HepG2 (cell line): Measurements from ENCODE around the gene DBNDD1. TPM values are rescaled to one million over a fixed set of nuclear protein-coding genes. Genes with fewer than 3 reads are reported as not detected.
A peak's percentile ranks its signal among the peaks of the same experiment; 100 is the strongest.

Source experiments
- ATAC-seq: fragments of 200-7000 bp; cut with Tn5 transposase; 3 replicates; pipeline ENCODE4 v1.9.1; 2020; ENCODE audit warnings: mild to moderate bottlenecking, moderate library complexity
- BruUV-seq: library from RNA; stranded (reverse); fragments of 400-500 nt; replicated peaks from 2 replicates; lab custom pipeline; 2021; lab: Mats Ljungman, UMichigan
- CTCF ChIA-PET: fragments of 300-600 bp; formaldehyde crosslinking; extraction: SDS; loops from one replicate; lab custom pipeline; 2021; ENCODE audit warnings: low total read pairs, inconsistent platforms, low intra/inter-chr PET ratio; lab: Yijun Ruan, JAX
- POLR2A ChIA-PET: fragments of 350-600 bp; sonication (Branson Sonifier 250); formaldehyde crosslinking; loops from one replicate; lab custom pipeline; 2020; ENCODE audit warnings: antibody characterized with exemption, inconsistent platforms; lab: Yijun Ruan, JAX
- DNase-seq: peaks from one replicate; pipeline ENCODE4 v3.0.0-alpha.2; 2015; ENCODE audit warnings: low spot score
- FAIRE-seq: peaks from 3 replicates; lab custom pipeline; 2011; peaks lifted over from hg19 to GRCh38; lab: Jason Lieb, UNC
- H2AFZ ChIP-seq: one replicate; pipeline ENCODE4 v1.6.1; 2011; ENCODE audit warnings: low read length, inconsistent platforms
- H3K27ac ChIP-seq: fragments of 300-600 bp; 3 replicates; pipeline ENCODE4 v1.8.0; 2011; ENCODE audit warnings: mixed run types, mild to moderate bottlenecking, mixed read lengths, low read length, inconsistent platforms; ENCODE audit not compliant: insufficient read depth; ENCODE audit errors: extremely low read length
- H3K27me3 ChIP-seq, 2 experiments: fragments of 200-600 bp in 1 of 2; 2 replicates in 1 of 2; 3 replicates in 1 of 2; pipeline versions ENCODE4 v1.6.0 to v1.8.0; 2011; ENCODE audit warnings: low read length in 2 of 2, mild to moderate bottlenecking in 2 of 2, moderate library complexity in 2 of 2, inconsistent platforms in 1 of 2; ENCODE audit not compliant: insufficient read depth in 2 of 2, control insufficient read depth in 1 of 2
- H3K36me3 ChIP-seq, 2 experiments: fragments of 200-600 bp in 1 of 2; replicated peaks in 1 of 2; 2 replicates in 1 of 2; 3 replicates in 1 of 2; pipeline versions ENCODE4 v1.5.1 to v1.8.0; 2011; ENCODE audit warnings: low read length in 2 of 2, inconsistent platforms in 1 of 2; ENCODE audit not compliant: insufficient read depth in 2 of 2, control insufficient read depth in 1 of 2
- H3K4me1 ChIP-seq: 2 replicates; pipeline ENCODE4 v1.5.1; 2012; ENCODE audit warnings: low read length, inconsistent platforms; ENCODE audit not compliant: insufficient read depth
- H3K4me2 ChIP-seq: 2 replicates; pipeline ENCODE4 v1.6.0; 2011; ENCODE audit warnings: low read depth, low read length, inconsistent platforms
- H3K4me3 ChIP-seq, 3 experiments: fragments of 200-600 bp in 1 of 3; sonication (generic), shearing (Covaris generic) in 1 of 3; replicated peaks in 1 of 3; 2 replicates each; pipeline ENCODE4 v1.5.1; 2011 to 2016; ENCODE audit warnings: low read length in 3 of 3, inconsistent platforms in 2 of 3, low read depth in 2 of 3, mild to moderate bottlenecking in 2 of 3, control low read depth in 1 of 3, mixed read lengths in 1 of 3; ENCODE audit not compliant: insufficient read depth in 1 of 3
- H3K79me2 ChIP-seq: one replicate; pipeline ENCODE4 v1.6.1; 2011; ENCODE audit warnings: low read length, inconsistent platforms; ENCODE audit not compliant: insufficient read depth
- H3K9ac ChIP-seq: 2 replicates; pipeline ENCODE4 v1.6.0; 2011; ENCODE audit warnings: mild to moderate bottlenecking, low read depth, low read length, inconsistent platforms; ENCODE audit not compliant: insufficient read depth
- H3K9me3 ChIP-seq: 2 replicates; pipeline ENCODE4 v1.5.1; 2012; ENCODE audit warnings: mild to moderate bottlenecking, low read length
- H4K20me1 ChIP-seq: 2 replicates; pipeline ENCODE4 v1.6.0; 2011; ENCODE audit warnings: inconsistent platforms, mild to moderate bottlenecking, low read length, moderate library complexity; ENCODE audit not compliant: insufficient read depth
- FOXP1 ChIP-seq, 2 experiments: fragments of 450-650 bp in 1 of 2; IDR thresholded peaks; 2 replicates each; pipeline ENCODE4 v1.6.1; 2017 to 2018; ENCODE audit warnings: antibody characterized with exemption in 1 of 2
- GATA4 ChIP-seq: sonication (generic); IDR thresholded peaks from 2 replicates; pipeline ENCODE4 v1.6.1; 2016; ENCODE audit warnings: antibody characterized with exemption, low read depth, borderline replicate concordance
- NFIC ChIP-seq: IDR thresholded peaks from 2 replicates; pipeline ENCODE4 v1.6.1; 2012; ENCODE audit warnings: mild to moderate bottlenecking, low read length, inconsistent platforms
- NR2F6 ChIP-seq, 2 experiments: IDR thresholded peaks; 2 replicates each; pipeline ENCODE4 v1.6.1; 2016; ENCODE audit warnings: antibody characterized with exemption in 1 of 2, mild to moderate bottlenecking in 1 of 2
- SMAD3 ChIP-seq: sonication (generic); formaldehyde crosslinking; IDR thresholded peaks from 2 replicates; pipeline ENCODE4 v1.4.0; 2020; ENCODE audit warnings: missing genetic modification reagents
- SP2 ChIP-seq: sonication (generic); formaldehyde crosslinking; IDR thresholded peaks from 2 replicates; pipeline ENCODE4 v1.5.1; 2020; ENCODE audit warnings: mild to moderate bottlenecking, missing genetic modification reagents
- ZFP1 ChIP-seq: IDR thresholded peaks from 2 replicates; pipeline ENCODE4 v1.6.1; 2016
- ZNF33A ChIP-seq: sonication (generic); formaldehyde crosslinking; IDR thresholded peaks from 2 replicates; pipeline ENCODE4 v1.5.1; 2020; ENCODE audit warnings: missing genetic modification reagents, mild to moderate bottlenecking, moderate library complexity, borderline replicate concordance
- ZNF605 ChIP-seq: sonication (generic); formaldehyde crosslinking; IDR thresholded peaks from 2 replicates; pipeline ENCODE4 v1.8.0; 2022; ENCODE audit warnings: mild to moderate bottlenecking, missing genetic modification reagents
- ZNF615 ChIP-seq: sonication (generic); formaldehyde crosslinking; IDR thresholded peaks from 2 replicates; pipeline ENCODE4 v1.5.0; 2020; ENCODE audit warnings: mild to moderate bottlenecking, missing genetic modification reagents, borderline replicate concordance
- ZNF891 ChIP-seq: sonication (generic); formaldehyde crosslinking; IDR thresholded peaks from 2 replicates; pipeline ENCODE4 v1.5.0; 2020; ENCODE audit warnings: mild to moderate bottlenecking, missing genetic modification reagents
- WGBS: methylation state at CpG from one replicate; pipeline ENCODE4 v1.1.6; 2017; ENCODE audit warnings: low lambda C conversion rate; 5-methylcytosine and 5-hydroxymethylcytosine counted together
- in situ Hi-C: cut with HindIII; loops from 2 replicates; pipeline ENCODE4 v1.10.0; 2017; ENCODE audit warnings: low pct_unique_long_range_greater_than_20kb; ENCODE audit not compliant: extremely low pct_ligation_motif_present
- intact Hi-C: fragments of 100-400 bp; cut with micrococcal nuclease; formaldehyde crosslinking; loops from one replicate; pipeline ENCODE4 v1.10.0; 2022; ENCODE audit not compliant: unreplicated experiment
- polyA plus RNA-seq, 8 experiments: library from polyadenylated mRNA; depleted of rRNA in 3 of 8; stranded (reverse) in 7 of 8; unstranded in 1 of 8; fragments of >200 nt; fragmentation: Illumina TruSeq in 4 of 8; extraction: Trizol in 4 of 8; gene quantifications; 2 replicates each; pipeline versions ENCODE4 v1.2.1 to v1.2.3, GENCODE V29; 2011 to 2016; ENCODE audit warnings: low read depth in 4 of 8, missing spikeins in 1 of 8, mixed read lengths in 1 of 8; ENCODE audit not compliant: insufficient read depth in 1 of 8
- total RNA-seq, 5 experiments: library from RNA; depleted of rRNA; stranded (reverse); fragments of >200 nt; fragmentation: Illumina TruSeq; extraction: Trizol; gene quantifications; 2 replicates each; pipeline ENCODE4 v1.2.3, GENCODE V29; 2016; ENCODE audit warnings: low read depth in 1 of 5
- TF ChIP-seq, protein P1 (sequence below): sonication (generic); formaldehyde crosslinking; IDR thresholded peaks from 2 replicates; pipeline ENCODE4 v1.4.0; 2020; ENCODE audit warnings: missing genetic modification reagents
- TF ChIP-seq, protein P2 (sequence below): sonication (generic); formaldehyde crosslinking; IDR thresholded peaks from 2 replicates; pipeline ENCODE4 v1.4.0; 2020; ENCODE audit warnings: missing genetic modification reagents
- TF ChIP-seq, protein P3 (sequence below): IDR thresholded peaks from 2 replicates; pipeline ENCODE4 v1.6.1; 2016

DBNDD1 gene
- total and polyA plus RNA-seq, 2 of the 13 experiments (the other 11 are each of a cell fraction or from before 2014, with no cell fraction given): 17.0 to 40.4 TPM

DNA sequence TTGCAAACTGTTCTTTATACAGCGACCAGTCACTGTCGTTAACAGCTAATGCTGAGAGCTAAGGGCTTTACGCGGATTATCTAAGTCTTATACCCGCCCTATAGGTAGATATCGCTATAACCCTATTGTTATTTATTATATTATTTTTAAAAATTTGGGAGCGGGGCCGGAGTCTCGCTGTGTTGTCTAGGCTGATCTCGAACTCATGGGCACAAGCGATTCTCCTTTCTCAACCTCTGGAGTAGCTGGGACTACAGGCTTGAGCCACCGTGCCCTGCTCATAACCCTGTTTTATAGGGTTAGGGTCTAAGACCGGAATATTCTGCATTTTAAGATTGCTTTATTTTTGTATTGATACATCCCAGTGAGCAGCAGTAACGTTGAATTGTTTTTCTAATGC is 46.0 kb downstream of the DBNDD1 start:
- no peak for FAIRE-seq
- H3K9me3 ChIP-seq: no peaks in the 10 kb centered on the region
- peaks cover 49% of the 10 kb centered on the region for H3K4me1 ChIP-seq
- POLR2A ChIA-PET: interaction anchor here (0.5 to 7.1 kb wide), 19 partner anchors 8 to 195 kb away, joined by 3 to 84 read pairs (median 5); partner anchors contain the start of genes DBNDD1, DEF8, MC1R and TCF25
- peak overlapping the region; percentile 88 for H3K27ac ChIP-seq
- H2AFZ ChIP-seq: no peak overlapping the region
- CTCF ChIA-PET: no interaction called here
- DNase-seq: no peak
- H3K4me2 ChIP-seq: peak overlapping the region; percentile 94
- H4K20me1 ChIP-seq: no peaks in the 10 kb centered on the region
- H3K4me3 ChIP-seq: peak overlapping the region; percentile 76 to 96 (median 95)
- no peaks in the 10 kb centered on the region; a peak in 1 of 5 replicates for H3K27me3 ChIP-seq
- BruUV-seq: TSS peak; percentile 64
- H3K79me2 ChIP-seq: peaks cover 75% of the 10 kb centered on the region
- H3K9ac ChIP-seq: peak overlapping the region; percentile 94
- in situ Hi-C loops: no loop called here
- no peak for ATAC-seq
- WGBS: under 1% methylated on average over 14 of the region's 14 CpGs
- intact Hi-C loops: no loop called here
- H3K36me3 ChIP-seq: peaks cover 9 to 16% of the 10 kb centered on the region in 2 experiments
- TF ChIP-seq FOXP1 (IDR thresholded peaks at IDR 0.05) (no peak), FOXP1 (CRISPR knock-in tag; IDR thresholded peaks at IDR 0.05) (no peak), ZFP1 (CRISPR knock-in tag) (no peak), ZNF605 (peak; percentile 44; the same call in 1 of the 2 replicates), ZNF33A (CRISPR knock-in tag) (peak; percentile 19; the same call in 1 of the 2 replicates), ZNF891 (CRISPR knock-in tag) (no peak), ZNF615 (CRISPR knock-in tag) (0 out of 2 replicates have a peak, but pooled peaks have one; percentile 45), NFIC (no peak), GATA4 (no peak), SP2 (CRISPR knock-in tag) (no peak), NR2F6 (IDR thresholded peaks at IDR 0.05) (0 out of 2 replicates have a peak, but pooled peaks have one; percentile 7), NR2F6 (CRISPR knock-in tag; IDR thresholded peaks at IDR 0.05) (no peak), SMAD3 (CRISPR knock-in tag) (no peak)
- TF ChIP-seq, protein P1, sequence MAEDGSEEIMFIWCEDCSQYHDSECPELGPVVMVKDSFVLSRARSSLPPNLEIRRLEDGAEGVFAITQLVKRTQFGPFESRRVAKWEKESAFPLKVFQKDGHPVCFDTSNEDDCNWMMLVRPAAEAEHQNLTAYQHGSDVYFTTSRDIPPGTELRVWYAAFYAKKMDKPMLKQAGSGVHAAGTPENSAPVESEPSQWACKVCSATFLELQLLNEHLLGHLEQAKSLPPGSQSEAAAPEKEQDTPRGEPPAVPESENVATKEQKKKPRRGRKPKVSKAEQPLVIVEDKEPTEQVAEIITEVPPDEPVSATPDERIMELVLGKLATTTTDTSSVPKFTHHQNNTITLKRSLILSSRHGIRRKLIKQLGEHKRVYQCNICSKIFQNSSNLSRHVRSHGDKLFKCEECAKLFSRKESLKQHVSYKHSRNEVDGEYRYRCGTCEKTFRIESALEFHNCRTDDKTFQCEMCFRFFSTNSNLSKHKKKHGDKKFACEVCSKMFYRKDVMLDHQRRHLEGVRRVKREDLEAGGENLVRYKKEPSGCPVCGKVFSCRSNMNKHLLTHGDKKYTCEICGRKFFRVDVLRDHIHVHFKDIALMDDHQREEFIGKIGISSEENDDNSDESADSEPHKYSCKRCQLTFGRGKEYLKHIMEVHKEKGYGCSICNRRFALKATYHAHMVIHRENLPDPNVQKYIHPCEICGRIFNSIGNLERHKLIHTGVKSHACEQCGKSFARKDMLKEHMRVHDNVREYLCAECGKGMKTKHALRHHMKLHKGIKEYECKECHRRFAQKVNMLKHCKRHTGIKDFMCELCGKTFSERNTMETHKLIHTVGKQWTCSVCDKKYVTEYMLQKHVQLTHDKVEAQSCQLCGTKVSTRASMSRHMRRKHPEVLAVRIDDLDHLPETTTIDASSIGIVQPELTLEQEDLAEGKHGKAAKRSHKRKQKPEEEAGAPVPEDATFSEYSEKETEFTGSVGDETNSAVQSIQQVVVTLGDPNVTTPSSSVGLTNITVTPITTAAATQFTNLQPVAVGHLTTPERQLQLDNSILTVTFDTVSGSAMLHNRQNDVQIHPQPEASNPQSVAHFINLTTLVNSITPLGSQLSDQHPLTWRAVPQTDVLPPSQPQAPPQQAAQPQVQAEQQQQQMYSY (CRISPR knock-in tag): no peak
- TF ChIP-seq, protein P2, sequence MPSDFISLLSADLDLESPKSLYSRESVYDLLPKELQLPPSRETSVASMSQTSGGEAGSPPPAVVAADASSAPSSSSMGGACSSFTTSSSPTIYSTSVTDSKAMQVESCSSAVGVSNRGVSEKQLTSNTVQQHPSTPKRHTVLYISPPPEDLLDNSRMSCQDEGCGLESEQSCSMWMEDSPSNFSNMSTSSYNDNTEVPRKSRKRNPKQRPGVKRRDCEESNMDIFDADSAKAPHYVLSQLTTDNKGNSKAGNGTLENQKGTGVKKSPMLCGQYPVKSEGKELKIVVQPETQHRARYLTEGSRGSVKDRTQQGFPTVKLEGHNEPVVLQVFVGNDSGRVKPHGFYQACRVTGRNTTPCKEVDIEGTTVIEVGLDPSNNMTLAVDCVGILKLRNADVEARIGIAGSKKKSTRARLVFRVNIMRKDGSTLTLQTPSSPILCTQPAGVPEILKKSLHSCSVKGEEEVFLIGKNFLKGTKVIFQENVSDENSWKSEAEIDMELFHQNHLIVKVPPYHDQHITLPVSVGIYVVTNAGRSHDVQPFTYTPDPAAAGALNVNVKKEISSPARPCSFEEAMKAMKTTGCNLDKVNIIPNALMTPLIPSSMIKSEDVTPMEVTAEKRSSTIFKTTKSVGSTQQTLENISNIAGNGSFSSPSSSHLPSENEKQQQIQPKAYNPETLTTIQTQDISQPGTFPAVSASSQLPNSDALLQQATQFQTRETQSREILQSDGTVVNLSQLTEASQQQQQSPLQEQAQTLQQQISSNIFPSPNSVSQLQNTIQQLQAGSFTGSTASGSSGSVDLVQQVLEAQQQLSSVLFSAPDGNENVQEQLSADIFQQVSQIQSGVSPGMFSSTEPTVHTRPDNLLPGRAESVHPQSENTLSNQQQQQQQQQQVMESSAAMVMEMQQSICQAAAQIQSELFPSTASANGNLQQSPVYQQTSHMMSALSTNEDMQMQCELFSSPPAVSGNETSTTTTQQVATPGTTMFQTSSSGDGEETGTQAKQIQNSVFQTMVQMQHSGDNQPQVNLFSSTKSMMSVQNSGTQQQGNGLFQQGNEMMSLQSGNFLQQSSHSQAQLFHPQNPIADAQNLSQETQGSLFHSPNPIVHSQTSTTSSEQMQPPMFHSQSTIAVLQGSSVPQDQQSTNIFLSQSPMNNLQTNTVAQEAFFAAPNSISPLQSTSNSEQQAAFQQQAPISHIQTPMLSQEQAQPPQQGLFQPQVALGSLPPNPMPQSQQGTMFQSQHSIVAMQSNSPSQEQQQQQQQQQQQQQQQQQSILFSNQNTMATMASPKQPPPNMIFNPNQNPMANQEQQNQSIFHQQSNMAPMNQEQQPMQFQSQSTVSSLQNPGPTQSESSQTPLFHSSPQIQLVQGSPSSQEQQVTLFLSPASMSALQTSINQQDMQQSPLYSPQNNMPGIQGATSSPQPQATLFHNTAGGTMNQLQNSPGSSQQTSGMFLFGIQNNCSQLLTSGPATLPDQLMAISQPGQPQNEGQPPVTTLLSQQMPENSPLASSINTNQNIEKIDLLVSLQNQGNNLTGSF (CRISPR knock-in tag): no peak
- TF ChIP-seq, protein P3, sequence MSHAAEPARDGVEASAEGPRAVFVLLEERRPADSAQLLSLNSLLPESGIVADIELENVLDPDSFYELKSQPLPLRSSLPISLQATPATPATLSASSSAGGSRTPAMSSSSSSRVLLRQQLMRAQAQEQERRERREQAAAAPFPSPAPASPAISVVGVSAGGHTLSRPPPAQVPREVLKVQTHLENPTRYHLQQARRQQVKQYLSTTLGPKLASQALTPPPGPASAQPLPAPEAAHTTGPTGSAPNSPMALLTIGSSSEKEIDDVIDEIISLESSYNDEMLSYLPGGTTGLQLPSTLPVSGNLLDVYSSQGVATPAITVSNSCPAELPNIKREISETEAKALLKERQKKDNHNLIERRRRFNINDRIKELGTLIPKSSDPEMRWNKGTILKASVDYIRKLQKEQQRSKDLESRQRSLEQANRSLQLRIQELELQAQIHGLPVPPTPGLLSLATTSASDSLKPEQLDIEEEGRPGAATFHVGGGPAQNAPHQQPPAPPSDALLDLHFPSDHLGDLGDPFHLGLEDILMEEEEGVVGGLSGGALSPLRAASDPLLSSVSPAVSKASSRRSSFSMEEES (CRISPR knock-in tag): no peak
